Dedifferentiated amniotic fluid mesenchymal stem cell (primary cell): ENCODE results near the gene SFSWAP.
"Not testable (repeated sequence)": the region's sequence is repeated elsewhere in the genome, so short reads cannot be mapped to it uniquely, and the experiment has no call there.

ENCODE experiments used
- DNase-seq: peaks from one replicate; pipeline ENCODE4 v3.0.0-alpha.2; 2016; ENCODE audit errors: extremely low spot score

The SFSWAP gene

GRCh38 chr12:131736446-131737149 is 25.7 kb downstream of the SFSWAP start:
- no peak for DNase-seq

- no peak for DNase-seq
These were observed 26.4 kb downstream of the SFSWAP start for GRCh38 chr12:131737150-131737827.

GRCh38 chr12:131738196-131738595 is 27.3 kb downstream of the SFSWAP start:
- no peak for DNase-seq

- DNase-seq: no peak
These were observed 29.7 kb downstream of the SFSWAP start for GRCh38 chr12:131740626-131741025.

GRCh38 chr12:131742761-131743160 is 31.9 kb downstream of the SFSWAP start:
- DNase-seq: not testable (repeated sequence)

- not testable (repeated sequence) for DNase-seq
These were observed 32.5 kb downstream of the SFSWAP start for GRCh38 chr12:131743410-131743809.

- DNase-seq: not testable (repeated sequence)
These were observed 33.0 kb downstream of the SFSWAP start for GRCh38 chr12:131743880-131744279.

- not testable (repeated sequence) for DNase-seq
These were observed 33.8 kb downstream of the SFSWAP start for GRCh38 chr12:131744675-131745074.

GRCh38 chr12:131745706-131746105 is 34.8 kb downstream of the SFSWAP start:
- no peak for DNase-seq

- no peak for DNase-seq
These were observed 36.6 kb downstream of the SFSWAP start for GRCh38 chr12:131747276-131748177.

GRCh38 chr12:131749618-131750315 is 38.9 kb downstream of the SFSWAP start:
- no peak for DNase-seq

GRCh38 chr12:131751335-131751734 is 40.4 kb downstream of the SFSWAP start:
- DNase-seq: no peak

- DNase-seq: no peak
These were observed 41.6 kb downstream of the SFSWAP start for GRCh38 chr12:131752451-131752850.

- DNase-seq: no peak
These were observed 42.1 kb downstream of the SFSWAP start for GRCh38 chr12:131753005-131753404.

GRCh38 chr12:131753757-131754156 is 42.9 kb downstream of the SFSWAP start:
- no peak for DNase-seq

GRCh38 chr12:131754184-131754583 is 43.3 kb downstream of the SFSWAP start:
- no peak for DNase-seq

GRCh38 chr12:131755305-131756113 is 44.6 kb downstream of the SFSWAP start:
- no peak for DNase-seq

- DNase-seq: no peak
These were observed 45.6 kb downstream of the SFSWAP start for GRCh38 chr12:131756441-131756840.

GRCh38 chr12:131757111-131757510 is 46.2 kb downstream of the SFSWAP start:
- DNase-seq: no peak

GRCh38 chr12:131758016-131758739 is 47.3 kb downstream of the SFSWAP start:
- DNase-seq: no peak
